Activated CD8-positive, alpha-beta T cell treated with anti-CD3 and anti-CD28 coated beads, Interleukin-2, amount 10 ng/mL, durations not matched to agents 7 days and 5 days (primary cell): ENCODE data around the gene TMPO. TPM values are rescaled to one million over a fixed set of nuclear protein-coding genes. Genes with fewer than 3 reads are reported as not detected.
"Not testable (repeated sequence)": the region's sequence is repeated elsewhere in the genome, so short reads cannot be mapped to it uniquely, and the experiment has no call there.

Experiments
- ATAC-seq: fragments of 150-1000 bp; cut with Tn5 transposase; one replicate; pipeline ENCODE4 v1.10.0; 2021; ENCODE audit warnings: moderate library complexity
- CTCF ChIA-PET: fragments of 350-600 bp; sonication (Branson Sonifier 250); formaldehyde crosslinking; loops from one replicate; lab custom pipeline; 2021; ENCODE audit warnings: antibody characterized with exemption; lab: Charles Lee
- POLR2A ChIA-PET: fragments of 350-600 bp; sonication (Branson Sonifier 250); formaldehyde crosslinking; loops from one replicate; lab custom pipeline; 2021; ENCODE audit warnings: antibody characterized with exemption; lab: Charles Lee
- DNase-seq: peaks from one replicate; pipeline ENCODE4 v3.0.0-alpha.2; 2020
- H3K27ac Mint-ChIP-seq: one replicate; pipeline ENCODE4 v1.8.0; 2021; ENCODE audit warnings: mild to moderate bottlenecking, mixed read lengths
- H3K27me3 Mint-ChIP-seq: one replicate; pipeline ENCODE4 v1.8.0; 2021; ENCODE audit warnings: low read depth, mixed read lengths
- H3K36me3 Mint-ChIP-seq: one replicate; pipeline ENCODE4 v1.8.0; 2021; ENCODE audit warnings: low read depth, mixed read lengths
- H3K4me1 Mint-ChIP-seq: one replicate; pipeline ENCODE4 v1.8.0; 2021; ENCODE audit warnings: low read depth, mixed read lengths
- H3K4me3 Mint-ChIP-seq: one replicate; pipeline ENCODE4 v1.8.0; 2021; ENCODE audit warnings: mild to moderate bottlenecking, mixed read lengths
- H3K9me3 Mint-ChIP-seq: one replicate; pipeline ENCODE4 v1.8.0; 2022; ENCODE audit warnings: mixed read lengths; ENCODE audit not compliant: insufficient read depth
- total RNA-seq, 2 experiments: library from RNA; stranded (reverse); gene quantifications; one replicate each; pipeline ENCODE4 v1.2.3, GENCODE V29; 2021

Gene TMPO
- total RNA-seq, 2 experiments from 2014 or later = 401 to 413 TPM

GRCh38 chr12:98549371-98550110 is 34.2 kb downstream of the TMPO start:
- Mint-ChIP-seq H3K27ac (no peak overlapping the region), H3K36me3 (peaks cover 57% of the 10 kb centered on the region), H3K27me3 (no peaks in the 10 kb centered on the region), H3K4me3 (no peak overlapping the region), H3K9me3 (no peaks in the 10 kb centered on the region), H3K4me1 (no peaks in the 10 kb centered on the region)
- ChIA-PET CTCF (interaction anchor here (0.9 to 5.0 kb wide), 3 partner anchors 16 to 58 kb away, joined by 4 to 20 read pairs (median 11); no protein-coding TSS in a partner anchor), POLR2A (no interaction called here)
- DNase-seq = no peak
- ATAC-seq = no peak

- no peaks in the 10 kb centered on the region for H3K4me1 Mint-ChIP-seq
- CTCF ChIA-PET = interaction anchor here (1.5 to 5.0 kb wide), 3 partner anchors 18 to 94 kb away, joined by 3 to 20 read pairs (median 6); no protein-coding TSS in a partner anchor
- H3K4me3 Mint-ChIP-seq = no peak overlapping the region
- no peaks in the 10 kb centered on the region for H3K9me3 Mint-ChIP-seq
- no peaks in the 10 kb centered on the region for H3K27me3 Mint-ChIP-seq
- H3K27ac Mint-ChIP-seq = no peak overlapping the region
- ATAC-seq = no peak
- no peak for DNase-seq
- peaks cover 39% of the 10 kb centered on the region for H3K36me3 Mint-ChIP-seq
- POLR2A ChIA-PET = no interaction called here
These were observed 36.4 kb downstream of the TMPO start for GRCh38 chr12:98551787-98552186.

- H3K27me3 Mint-ChIP-seq, H3K27ac Mint-ChIP-seq, H3K4me3 Mint-ChIP-seq, H3K4me1 Mint-ChIP-seq, POLR2A ChIA-PET, ATAC-seq, H3K36me3 Mint-ChIP-seq, H3K9me3 Mint-ChIP-seq, DNase-seq: not testable (repeated sequence)
- CTCF ChIA-PET = interaction anchor here (0.6 kb wide), 1 partner anchor 1759 kb away, joined by 3 read pairs; no protein-coding TSS in a partner anchor
These were observed 42.7 kb downstream of the TMPO start for GRCh38 chr12:98558097-98558496.

- no peak overlapping the region for H3K4me3 Mint-ChIP-seq
- ChIA-PET POLR2A (no interaction called here), CTCF (no interaction called here)
- H3K9me3 Mint-ChIP-seq = no peaks in the 10 kb centered on the region
- no peak for DNase-seq
- no peaks in the 10 kb centered on the region for H3K27me3 Mint-ChIP-seq
- ATAC-seq = no peak
- no peak overlapping the region for H3K27ac Mint-ChIP-seq
- H3K36me3 Mint-ChIP-seq = no peaks in the 10 kb centered on the region
- no peaks in the 10 kb centered on the region for H3K4me1 Mint-ChIP-seq
These were observed 44.3 kb downstream of the TMPO start for GRCh38 chr12:98559666-98560065.

- Mint-ChIP-seq H3K27ac (no peak overlapping the region), H3K4me1 (peaks cover 5% of the 10 kb centered on the region), H3K4me3 (no peak overlapping the region), H3K36me3 (no peaks in the 10 kb centered on the region), H3K27me3 (no peaks in the 10 kb centered on the region), H3K9me3 (no peaks in the 10 kb centered on the region)
- ATAC-seq (no peak), DNase-seq (no peak)
- ChIA-PET POLR2A (no interaction called here), CTCF (no interaction called here)
These were observed 46.5 kb downstream of the TMPO start for GRCh38 chr12:98561846-98562245.

GRCh38 chr12:98572010-98572409 is 56.6 kb downstream of the TMPO start:
- Mint-ChIP-seq H3K27me3 (no peaks in the 10 kb centered on the region), H3K36me3 (no peaks in the 10 kb centered on the region), H3K4me1 (no peaks in the 10 kb centered on the region), H3K4me3 (no peak overlapping the region), H3K9me3 (no peaks in the 10 kb centered on the region), H3K27ac (no peak overlapping the region)
- POLR2A ChIA-PET = no interaction called here
- DNase-seq (no peak), ATAC-seq (no peak)
- CTCF ChIA-PET = interaction anchor here (0.9 to 1.7 kb wide), 4 partner anchors 9 to 82 kb away, joined by 3 to 6 read pairs (median 4); no protein-coding TSS in a partner anchor

- CTCF ChIA-PET = no interaction called here
- Mint-ChIP-seq H3K36me3 (no peaks in the 10 kb centered on the region), H3K4me3 (no peak overlapping the region), H3K27me3 (no peaks in the 10 kb centered on the region), H3K9me3 (no peaks in the 10 kb centered on the region), H3K4me1 (no peaks in the 10 kb centered on the region), H3K27ac (no peak overlapping the region)
- DNase-seq (no peak), ATAC-seq (no peak)
- POLR2A ChIA-PET = no interaction called here
These were observed 58.7 kb downstream of the TMPO start for GRCh38 chr12:98574110-98574509.

GRCh38 chr12:98575013-98575412 is 59.6 kb downstream of the TMPO start:
- CTCF ChIA-PET = interaction anchor here (1.2 kb wide), 1 partner anchor 8 kb away, joined by 6 read pairs; no protein-coding TSS in a partner anchor
- no peaks in the 10 kb centered on the region for H3K4me1 Mint-ChIP-seq
- no peaks in the 10 kb centered on the region for H3K36me3 Mint-ChIP-seq
- H3K27ac Mint-ChIP-seq = no peak overlapping the region
- no peaks in the 10 kb centered on the region for H3K27me3 Mint-ChIP-seq
- H3K9me3 Mint-ChIP-seq = no peaks in the 10 kb centered on the region
- no peak overlapping the region for H3K4me3 Mint-ChIP-seq
- no peak for DNase-seq
- ATAC-seq = no peak
- POLR2A ChIA-PET = interaction anchor here (0.7 kb wide), 1 partner anchor 65 kb away, joined by 3 read pairs; no protein-coding TSS in a partner anchor

- H3K36me3 Mint-ChIP-seq, H3K4me3 Mint-ChIP-seq, H3K27me3 Mint-ChIP-seq, H3K9me3 Mint-ChIP-seq, POLR2A ChIA-PET, H3K27ac Mint-ChIP-seq, DNase-seq, ATAC-seq, H3K4me1 Mint-ChIP-seq: not testable (repeated sequence)
- CTCF ChIA-PET = interaction anchor here (1.7 kb wide), 1 partner anchor 11 kb away, joined by 12 read pairs; no protein-coding TSS in a partner anchor
These were observed 61.4 kb downstream of the TMPO start for GRCh38 chr12:98576795-98577194.

- no peak overlapping the region for H3K27ac Mint-ChIP-seq
- POLR2A ChIA-PET = interaction anchor here (1.0 kb wide), 1 partner anchor 11 kb away, joined by 3 read pairs; no protein-coding TSS in a partner anchor
- peaks cover 2% of the 10 kb centered on the region for H3K27me3 Mint-ChIP-seq
- CTCF ChIA-PET = interaction anchor here (1.2 kb wide), 1 partner anchor 12 kb away, joined by 4 read pairs; no protein-coding TSS in a partner anchor
- H3K9me3 Mint-ChIP-seq = no peaks in the 10 kb centered on the region
- no peaks in the 10 kb centered on the region for H3K4me1 Mint-ChIP-seq
- no peak overlapping the region for H3K4me3 Mint-ChIP-seq
- H3K36me3 Mint-ChIP-seq = no peaks in the 10 kb centered on the region
- DNase-seq (no peak), ATAC-seq (no peak)
These were observed 63.0 kb downstream of the TMPO start for GRCh38 chr12:98578392-98578791.

GRCh38 chr12:98578821-98579220 is 63.4 kb downstream of the TMPO start:
- POLR2A ChIA-PET = interaction anchor here (1.0 kb wide), 1 partner anchor 12 kb away, joined by 3 read pairs; no protein-coding TSS in a partner anchor

GRCh38 chr12:98579347-98579746 is 64.0 kb downstream of the TMPO start:
- Mint-ChIP-seq H3K36me3 (no peaks in the 10 kb centered on the region), H3K27ac (no peak overlapping the region), H3K27me3 (peaks cover 2% of the 10 kb centered on the region), H3K9me3 (no peaks in the 10 kb centered on the region), H3K4me1 (no peaks in the 10 kb centered on the region), H3K4me3 (no peak overlapping the region)
- ATAC-seq = no peak
- no peak for DNase-seq
- POLR2A ChIA-PET = no interaction called here
- CTCF ChIA-PET = interaction anchor here (1.2 kb wide), 1 partner anchor 13 kb away, joined by 4 read pairs; no protein-coding TSS in a partner anchor

More at GRCh38 chr12:98578821-98579220, 63.4 kb downstream of the TMPO start:
- ATAC-seq (no peak), DNase-seq (no peak)
- H3K27ac Mint-ChIP-seq = no peak overlapping the region
- no peak overlapping the region for H3K4me3 Mint-ChIP-seq
- CTCF ChIA-PET = interaction anchor here (1.2 kb wide), 1 partner anchor 12 kb away, joined by 4 read pairs; no protein-coding TSS in a partner anchor
- no peaks in the 10 kb centered on the region for H3K36me3 Mint-ChIP-seq
- H3K9me3 Mint-ChIP-seq = no peaks in the 10 kb centered on the region
- peaks cover 2% of the 10 kb centered on the region for H3K27me3 Mint-ChIP-seq
- H3K4me1 Mint-ChIP-seq = no peaks in the 10 kb centered on the region
